GM19455 (cell line): ENCODE results near the gene TFEB.
A peak's percentile ranks its signal among the peaks of the same experiment; 100 is the strongest.

Source experiments
- ATAC-seq: cut with Tn5 transposase; IDR thresholded peaks from one replicate; pipeline ENCODE4 v1.9.1; 2021; ENCODE audit not compliant: unreplicated experiment

TFEB gene

DNA sequence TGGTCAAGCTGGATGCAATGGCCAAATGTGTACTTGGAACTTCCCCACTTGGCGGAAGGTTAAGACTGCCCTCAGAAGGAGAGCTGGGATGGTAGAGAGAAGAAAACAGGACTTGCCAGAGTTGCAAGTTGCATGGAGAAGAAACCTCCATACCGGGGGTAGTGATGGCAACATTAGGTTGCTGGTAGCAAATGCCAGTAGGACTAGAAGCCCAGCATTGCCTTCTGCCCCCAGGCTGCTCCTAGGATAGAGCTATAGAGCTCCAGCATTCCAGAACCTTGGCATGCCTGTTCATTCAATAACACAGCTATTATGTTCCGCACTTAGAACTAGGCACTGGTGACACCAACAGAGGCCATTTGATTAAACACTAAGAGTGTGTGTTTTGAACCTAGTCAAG is 26.6 kb downstream of the TFEB start:
- no peak for ATAC-seq

DNA sequence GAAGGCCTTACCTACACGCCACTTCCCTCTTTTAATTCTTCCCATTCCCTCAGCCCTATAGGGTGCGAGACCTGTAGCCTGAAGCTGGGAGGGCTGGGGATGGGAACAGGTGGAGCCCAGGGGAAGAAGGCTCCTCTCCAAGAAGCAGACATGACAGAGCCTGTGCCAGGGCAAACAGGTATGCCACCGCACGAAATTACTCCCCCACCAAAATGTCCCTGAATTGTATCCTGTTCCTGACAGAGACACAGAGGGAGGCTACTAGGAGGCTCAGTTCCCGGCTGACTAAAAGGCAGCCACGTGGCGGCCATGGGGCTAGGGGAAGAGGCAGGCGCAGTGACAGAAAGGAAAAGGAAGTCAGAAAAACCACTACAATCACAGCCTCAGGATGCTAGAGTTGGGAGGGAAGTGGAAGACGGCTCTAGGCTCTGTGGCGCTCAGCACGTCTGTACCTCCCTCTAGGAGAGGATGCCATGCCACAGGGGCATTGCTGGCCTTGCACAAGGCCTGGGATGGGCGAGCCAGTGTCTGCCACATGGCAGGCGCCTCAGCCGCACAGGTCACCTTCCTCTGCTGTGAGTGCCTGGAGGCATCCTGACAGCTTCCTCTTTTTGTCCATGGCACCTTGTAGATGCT is 27.7 kb downstream of the TFEB start:
- no peak for ATAC-seq

GRCh38 chr6:41706876-41707564 is 28.4 kb downstream of the TFEB start:
- ATAC-seq, result no peak

- ATAC-seq, result peak; percentile 68
Observed at GRCh38 chr6:41705996-41706835, 29.2 kb downstream of the TFEB start.

DNA sequence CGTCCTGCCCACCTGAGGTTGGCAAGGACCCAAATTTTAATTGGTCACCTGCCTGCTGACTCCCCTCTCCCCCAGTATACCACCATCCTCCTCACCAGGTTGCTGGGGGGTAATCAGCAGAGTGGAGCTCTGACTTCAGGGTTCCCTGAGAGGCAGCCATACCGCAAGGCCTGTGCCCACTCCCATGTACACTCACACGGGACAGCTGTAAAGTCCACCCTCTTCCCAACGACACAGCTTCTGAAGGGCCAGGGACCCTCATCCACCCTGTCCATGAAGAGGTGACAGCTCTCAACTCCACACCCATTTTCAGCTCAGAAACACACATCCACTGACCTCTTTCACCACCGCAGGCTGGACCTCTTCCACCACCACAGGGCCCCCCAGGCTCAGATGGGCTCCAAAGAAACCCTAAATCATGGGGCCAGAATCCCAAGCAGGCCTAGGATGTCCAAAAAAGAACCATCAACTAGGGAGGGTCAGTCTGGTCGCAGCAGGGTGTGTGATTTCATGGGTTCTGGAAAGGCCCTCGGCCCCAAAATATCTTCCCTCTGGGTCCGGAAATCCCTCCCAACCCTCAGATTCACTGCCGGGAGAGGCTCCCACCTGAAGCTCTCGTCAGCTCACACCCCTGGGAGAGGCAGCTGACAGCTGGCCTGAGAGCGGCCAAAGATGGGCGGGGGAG is 30.0 kb downstream of the TFEB start:
- no peak for ATAC-seq

DNA sequence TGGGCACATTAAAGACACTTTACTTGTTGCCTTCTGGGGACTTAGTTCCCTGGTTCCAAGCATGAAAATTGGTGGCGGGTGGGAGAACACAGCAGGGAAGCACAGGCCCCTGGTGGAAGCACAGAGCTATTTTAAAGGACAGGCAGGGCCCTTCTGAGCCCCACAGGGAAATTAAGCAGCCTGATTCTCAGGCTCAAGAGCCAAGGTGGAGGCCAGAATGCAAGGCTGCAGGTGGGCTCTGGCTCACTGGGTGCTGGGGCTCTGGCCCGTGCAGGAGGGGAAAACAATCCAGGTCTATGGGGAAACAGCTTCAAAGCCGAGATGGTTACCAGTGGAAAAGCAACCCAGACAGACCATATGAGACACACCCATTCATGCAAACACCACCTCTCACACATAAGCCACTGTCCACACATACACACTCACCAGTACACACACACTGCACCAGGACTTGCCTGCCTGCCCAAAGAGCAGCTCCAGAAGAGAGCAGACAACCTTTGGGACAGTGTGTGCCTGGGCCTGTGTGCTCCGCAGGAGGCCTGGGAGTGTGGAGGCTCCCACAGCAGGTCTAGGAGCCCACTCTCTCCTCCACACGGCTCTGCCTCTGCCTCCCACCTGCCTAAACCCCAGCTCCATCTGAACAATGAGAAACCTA is 30.6 kb downstream of the TFEB start:
- ATAC-seq, result no peak

GRCh38 chr6:41704028-41704427 is 31.4 kb downstream of the TFEB start:
- ATAC-seq, result no peak

DNA sequence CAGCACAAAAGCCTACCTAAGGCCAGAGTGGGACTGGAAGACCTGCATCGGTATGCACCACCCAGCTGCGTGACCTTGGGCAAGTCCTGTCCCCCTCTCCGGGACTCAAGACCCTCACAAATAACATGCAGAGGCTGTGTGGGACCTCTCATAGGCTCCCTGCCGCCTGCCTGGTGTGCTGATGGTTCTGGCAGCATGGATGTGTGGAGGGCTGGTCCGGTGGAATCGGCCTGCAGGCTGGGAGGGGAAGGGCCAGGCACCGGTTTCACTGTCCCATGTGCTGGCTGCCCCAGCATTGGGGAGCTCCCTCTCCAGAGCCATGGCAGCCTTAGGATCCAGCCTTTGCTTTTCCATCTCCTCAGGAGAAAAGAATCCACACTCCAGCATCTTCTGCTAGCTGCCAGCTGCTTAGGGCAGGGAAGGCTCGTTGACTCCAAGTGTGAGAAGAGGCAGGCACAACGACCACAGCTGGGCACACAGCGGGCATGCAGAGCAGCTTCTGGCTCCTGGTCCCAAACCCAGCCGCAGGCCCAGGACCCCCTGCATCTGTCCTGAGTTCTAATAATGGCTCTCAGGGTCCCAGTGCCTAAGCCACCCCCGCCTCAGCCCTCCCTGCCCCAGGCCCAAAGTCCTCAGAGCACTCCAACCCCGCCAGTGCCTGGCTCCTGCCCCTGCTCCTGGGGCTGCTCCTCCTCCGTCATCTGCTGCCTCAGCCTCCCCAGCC is 32.5 kb downstream of the TFEB start:
- no peak for ATAC-seq

DNA sequence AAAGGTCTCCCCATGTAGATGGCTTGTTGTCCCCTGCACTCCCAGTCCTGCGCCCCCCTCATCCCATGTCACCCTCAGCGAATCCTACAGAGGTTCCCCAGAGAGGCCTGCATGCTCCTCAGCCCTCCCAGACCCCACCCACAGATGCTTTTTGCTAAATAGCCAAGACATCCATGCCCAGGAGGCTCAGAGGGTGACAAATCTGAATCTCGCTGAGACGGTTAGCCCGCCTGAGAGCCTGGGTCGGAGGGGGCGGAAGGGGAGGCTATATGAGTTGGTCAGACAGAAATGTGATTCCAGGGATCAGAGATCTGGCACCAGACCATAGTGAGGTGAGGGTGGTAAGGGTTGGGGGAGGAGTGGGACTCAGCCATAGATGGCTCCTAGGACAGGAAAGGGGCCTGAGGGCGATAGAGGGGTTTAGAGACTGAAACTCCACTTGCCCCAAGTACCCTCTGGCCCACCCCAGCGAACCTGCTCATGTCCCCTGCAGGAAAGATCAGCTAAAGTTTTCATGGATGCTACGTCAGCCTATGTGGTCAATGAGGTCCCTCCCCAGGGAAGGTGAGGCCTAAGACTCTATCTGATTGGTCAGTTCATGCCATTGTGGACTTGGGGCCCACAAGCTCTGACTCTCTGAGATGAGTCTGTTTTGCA is 33.2 kb downstream of the TFEB start:
- no peak for ATAC-seq

GRCh38 chr6:41700463-41701347 is 34.7 kb downstream of the TFEB start:
- no peak for ATAC-seq

GRCh38 chr6:41699063-41699462 is 36.3 kb downstream of the TFEB start:
- no peak for ATAC-seq

DNA sequence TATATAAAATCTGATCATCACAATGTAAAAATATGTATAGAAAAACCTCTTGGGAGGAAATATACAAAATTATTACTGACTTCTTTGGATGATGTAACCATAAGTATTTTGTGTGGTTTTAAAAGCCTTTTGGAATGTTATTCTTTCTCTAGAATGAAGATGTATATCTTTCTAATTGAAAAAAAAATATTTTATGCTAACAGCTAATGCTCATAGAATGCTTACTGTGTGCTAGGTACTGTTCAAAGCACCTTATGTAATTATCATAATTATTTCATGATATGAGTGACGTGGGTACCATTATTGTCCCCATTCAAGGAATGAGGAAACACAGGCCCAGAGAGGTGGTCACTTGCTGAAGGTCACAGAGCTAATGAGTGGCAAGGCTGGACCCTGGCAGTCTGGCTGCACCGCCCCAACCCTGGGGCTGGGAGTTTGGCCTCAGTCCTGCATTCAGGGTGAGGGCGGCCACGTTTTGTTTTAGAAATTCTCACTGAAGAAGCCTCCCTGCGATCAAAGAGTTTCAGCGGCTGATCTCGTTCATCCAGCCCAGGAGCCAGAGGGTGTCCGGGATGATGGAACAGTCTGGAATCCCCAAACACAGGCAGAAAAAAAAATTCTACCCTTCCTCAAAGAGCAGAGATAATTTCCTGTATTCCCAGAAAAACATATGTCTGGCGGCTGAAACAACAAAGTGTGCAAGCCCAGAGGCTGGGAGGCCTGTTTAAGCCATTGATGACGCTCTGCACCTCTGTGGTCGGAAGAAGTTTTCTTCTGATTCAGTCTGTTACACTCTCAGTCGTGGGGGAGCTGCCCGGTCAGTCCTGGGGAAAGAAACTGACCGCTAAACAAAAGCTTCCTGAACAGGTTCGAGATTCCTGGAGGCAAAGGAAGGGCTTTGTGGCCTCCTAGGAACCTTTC is 37.3 kb downstream of the TFEB start:
- ATAC-seq, result no peak

DNA sequence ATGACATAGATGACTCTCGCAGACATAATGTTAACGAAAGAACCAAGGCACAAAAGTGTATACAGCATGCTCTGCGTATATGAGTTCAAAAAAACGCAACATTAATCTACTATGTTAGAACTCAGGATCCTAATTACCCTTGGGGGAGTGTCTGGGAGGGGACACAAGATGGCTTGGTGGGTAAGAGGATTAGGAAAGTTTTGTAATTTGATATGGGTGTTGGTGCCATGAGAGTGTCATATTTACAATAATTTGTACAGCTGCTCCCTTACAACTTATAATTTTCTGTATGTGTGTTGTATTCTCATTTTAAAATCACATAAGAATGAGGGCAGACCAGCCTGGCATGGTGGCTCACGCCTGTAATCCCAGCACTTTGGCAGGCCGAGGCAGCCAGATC is 38.6 kb downstream of the TFEB start:
- ATAC-seq, result no peak

DNA sequence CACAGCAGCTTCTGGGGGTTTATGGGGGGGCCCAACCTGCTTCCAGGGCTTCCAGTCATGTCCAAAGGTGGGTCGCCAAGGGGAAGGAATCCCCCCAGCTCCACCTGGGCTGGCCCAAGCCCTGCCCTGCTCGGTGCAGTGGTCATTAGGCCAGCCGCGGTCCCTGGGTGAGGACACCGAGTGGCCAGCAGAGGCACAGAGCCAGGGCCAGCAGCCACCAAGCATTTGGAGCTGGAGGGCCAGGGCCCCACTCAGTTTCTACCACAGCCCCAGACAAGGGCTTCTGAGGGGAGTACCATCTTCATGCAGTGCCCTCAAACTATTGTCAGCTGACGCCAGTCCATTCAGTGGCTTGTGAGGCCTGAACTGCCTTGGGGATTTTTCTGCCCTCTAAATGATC is 39.6 kb downstream of the TFEB start:
- no peak for ATAC-seq

DNA sequence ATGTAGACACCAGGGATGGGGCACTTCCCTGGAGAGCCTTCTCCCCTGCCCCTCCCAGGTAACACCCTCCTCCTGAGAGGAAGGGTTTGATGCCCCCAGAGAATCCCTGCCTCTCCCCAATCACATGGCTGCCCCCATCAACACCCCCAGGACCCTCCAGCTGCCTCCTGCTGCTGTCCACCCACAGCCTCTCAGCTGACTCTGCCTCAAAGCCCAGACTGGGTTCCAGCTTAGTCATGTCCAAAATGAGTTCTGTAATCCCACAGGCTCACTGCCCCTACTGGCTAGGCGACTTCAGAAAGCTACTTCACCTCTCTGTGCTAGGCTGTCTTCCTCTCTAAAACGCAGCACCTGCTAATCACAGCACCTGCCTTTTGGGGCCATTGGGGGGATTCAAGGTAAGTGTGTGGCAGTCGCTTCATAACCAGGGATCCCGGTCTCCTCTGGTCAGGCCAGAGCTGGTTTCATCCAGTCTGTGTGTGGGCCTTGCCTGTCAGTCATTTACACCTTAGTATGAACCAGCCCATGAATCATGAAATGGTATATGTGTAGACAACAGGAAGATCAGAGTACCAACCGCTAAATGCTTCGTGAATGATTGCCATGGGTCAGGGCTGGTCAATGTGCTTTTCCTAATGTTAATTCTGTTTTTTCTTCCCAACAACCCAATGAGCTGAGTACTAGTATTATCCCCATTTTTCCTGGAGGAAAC is 40.4 kb downstream of the TFEB start:
- ATAC-seq, result no peak

DNA sequence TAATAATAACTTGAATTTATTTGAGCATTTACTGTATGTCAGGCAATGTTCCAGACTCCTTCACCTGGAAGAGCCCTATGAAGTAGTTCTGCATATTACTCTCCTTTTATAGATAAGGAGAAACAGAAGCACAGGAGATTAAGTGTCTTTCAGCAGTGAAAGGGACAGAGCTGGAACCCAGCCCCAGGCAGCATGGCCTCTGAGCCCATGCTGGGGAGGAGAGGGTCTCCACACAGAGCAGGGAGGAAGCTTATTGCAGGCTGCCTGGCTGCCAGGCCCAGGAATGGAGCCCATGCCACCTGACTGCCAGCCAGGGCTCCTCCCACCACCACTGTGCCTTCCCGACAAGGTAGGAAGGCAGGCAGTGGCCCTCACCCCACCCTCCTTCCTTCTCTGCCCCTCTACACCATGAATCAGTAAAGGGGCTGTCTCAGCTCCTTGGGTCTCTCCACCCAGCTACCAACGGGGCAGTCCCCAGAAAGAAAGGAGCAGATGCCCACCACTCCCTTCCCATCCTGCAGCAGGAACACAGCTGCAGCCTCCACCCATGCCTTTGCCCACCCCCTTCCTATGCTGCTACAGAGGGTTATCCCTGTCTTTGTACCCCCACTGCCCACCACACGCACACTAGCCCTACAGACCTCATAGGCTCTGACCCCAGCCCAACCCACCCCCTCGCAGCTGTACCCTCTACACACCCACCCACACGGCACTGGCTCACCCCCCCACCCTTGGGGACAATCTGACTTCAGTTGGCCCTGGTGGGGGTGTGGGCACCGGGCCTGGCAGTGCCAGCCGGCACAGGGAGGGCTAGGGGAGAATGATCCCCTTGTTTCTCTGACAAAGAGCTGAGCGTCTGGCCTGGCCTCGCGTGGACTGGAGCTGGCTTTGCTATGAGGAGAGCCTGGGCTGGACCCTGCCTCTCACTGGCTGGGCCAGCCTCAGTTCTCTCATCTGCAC is 41.8 kb downstream of the TFEB start:
- no peak for ATAC-seq
